Heart left ventricle (tissue), 16 donors: ENCODE results near the gene CTPS1. TPM values are rescaled to one million over a fixed set of nuclear protein-coding genes. Genes with fewer than 3 reads are reported as not detected.
A peak's percentile ranks its signal among the peaks of the same experiment; 100 is the strongest.

Source experiments
- ATAC-seq, 4 donors: fragments of 200-7000 bp; cut with Tn5 transposase; one replicate each; pipeline ENCODE4 v1.9.1; 2020 to 2022; ENCODE audit warnings: moderate library complexity in 4 of 4, mild to moderate bottlenecking in 3 of 4, moderate number of reproducible peaks in 1 of 4
- DNase-seq, 5 donors: peaks; one replicate each; pipeline ENCODE4 v3.0.0-alpha.2; 2020
- H3K27ac ChIP-seq, 12 donors: fragments of 200-600 bp; sonication (generic) in 4 of 12; one replicate each; pipeline versions ENCODE4 v1.5.0 to v1.8.0; 2016 to 2022; ENCODE audit warnings: mild to moderate bottlenecking in 2 of 12
- H3K27me3 ChIP-seq, 9 donors: fragments of 200-600 bp; sonication (generic) in 2 of 9; one replicate each; pipeline versions ENCODE4 v1.5.1 to v1.8.0; 2016 to 2022; ENCODE audit warnings: mild to moderate bottlenecking in 3 of 9
- H3K36me3 ChIP-seq, 9 donors: fragments of 200-600 bp; sonication (generic) in 2 of 9; one replicate each; pipeline versions ENCODE4 v1.5.0 to v1.8.0; 2018 to 2022; ENCODE audit warnings: mild to moderate bottlenecking in 2 of 9
- H3K4me1 ChIP-seq, 12 donors: fragments of 200-600 bp; sonication (generic) in 4 of 12; one replicate each; pipeline versions ENCODE4 v1.5.0 to v1.8.0; 2016 to 2022; ENCODE audit warnings: mild to moderate bottlenecking in 3 of 12
- H3K4me3 ChIP-seq, 12 donors: fragments of 200-600 bp; sonication (generic) in 4 of 12; one replicate each; pipeline versions ENCODE4 v1.5.0 to v1.8.0; 2017 to 2022; ENCODE audit warnings: mild to moderate bottlenecking in 9 of 12, moderate library complexity in 4 of 12
- H3K9me3 ChIP-seq, 12 donors: fragments of 200-600 bp; sonication (generic) in 4 of 12; one replicate each; pipeline versions ENCODE4 v1.5.0 to v1.8.0; 2016 to 2022; ENCODE audit warnings: mild to moderate bottlenecking in 1 of 12
- CTCF ChIP-seq, 12 donors: fragments of 200-600 bp; sonication (generic) in 4 of 12; IDR thresholded peaks; one replicate each; pipeline versions ENCODE4 v1.5.0 to v1.8.0; 2018 to 2022; ENCODE audit warnings: antibody characterized with exemption in 12 of 12, mild to moderate bottlenecking in 5 of 12
- POLR2A ChIP-seq, 2 donors: fragments of 450-650 bp; IDR thresholded peaks; one replicate each; pipeline ENCODE4 v1.6.1; 2017; ENCODE audit warnings: antibody characterized with exemption in 2 of 2, mild to moderate bottlenecking in 2 of 2, moderate library complexity in 2 of 2
- WGBS, 4 donors: extraction: QIAGEN DNeasy Blood & Tissue Kit in 2 of 4; methylation state at CpG; one replicate each; pipeline versions ENCODE4 v1.1.5 to v1.1.7; 2013 to 2018; 5-methylcytosine and 5-hydroxymethylcytosine counted together
- intact Hi-C, 10 donors: fragments of 100-400 bp; cut with DNase I; formaldehyde crosslinking; loops; one replicate each; pipeline versions ENCODE4 v1.11.1 to v1.14.2; 2022
- polyA plus RNA-seq, 2 donors: library from polyadenylated mRNA; stranded (reverse); fragments of 200-250 nt; gene quantifications; one replicate each; pipeline ENCODE4 v1.2.3, GENCODE V29; 2013
- total RNA-seq, 9 donors: library from RNA; depleted of rRNA in 2 of 9; stranded (reverse); fragments of >200 nt in 2 of 9; fragmentation: NEBNext Ultra II Directional in 3 of 9; extraction: Animal tissue kit (Norgen Biotek cat#: 25700) in 3 of 9; gene quantifications; one replicate each; pipeline versions ENCODE4 v1.1.0 to v1.2.4, GENCODE V29; 2016 to 2023
- donor health status: ischemic (EF 13 %, LVEDD 7.1; RV severe dilation, severe dysfunction).
- donor health status: healthy with polysubstance abuse.
- donor health status: DM: no; HTN: yes; CAD: no.
- donor health status: DM: no; HTN: no; CAD: no.
- donor health status: ischemic (EF 25% LVEDD 6.9; RV normal size, moderate dysfunction).
- donor health status: ischemic (EF 25% LVEDD 5.7; RV mildly dilated, moderate dysfunction).
- donor health status: healthy.
- donor health status: DM: yes; HTN: yes; CAD: no.
- donor health status: ischemic (EF 35%, LVEDD 5.7; RV mildly dilated, moderate dysfunction).
- donor health status: nonischemic (EF 11% LVEDD 7.7; RV severe dilation, severe dysfunction).
- donor health status: DM: yes; HTN: yes; CAD: no.
- donor health status: PGD.
- donor health status: ischemic (EF 29% LVEDD 5.4; RV normal size, mild dysfunction).
- donor health status: nonischemic (EF 23%, LVEDD 6.1; RV moderate dilation, normal function).

The CTPS1 gene
- total and polyA plus RNA-seq, 11 donors: 3.7 to 22.5 (median 7.4) TPM

- Histone ChIP-seq H3K27me3 (no peaks in the 10 kb centered on the region), H3K4me3 (no peak overlapping the region), H3K4me1 (peaks cover 0 to 20% (median 12%) of the 10 kb centered on the region in 12 donors), H3K36me3 (peaks cover 0 to 98% (median 63%) of the 10 kb centered on the region in 9 donors), H3K9me3 (no peaks in the 10 kb centered on the region), H3K27ac (peak overlapping the region in 2 of 12 donors; percentile 15 to 61)
- DNase-seq: no peak
- intact Hi-C loops: no loop called here
- TF ChIP-seq POLR2A (IDR thresholded peaks at IDR 0.05) (no peak), CTCF (IDR thresholded peaks at IDR 0.05) (no peak)
- ATAC-seq: no peak
- WGBS, 4 donors: 87 to 93% (median 89%) methylated on average over 8 to 9 of the region's 9 CpGs
These were observed 23.7 kb downstream of the CTPS1 start for GRCh38 chr1:41003127-41003639.

- TF ChIP-seq CTCF (IDR thresholded peaks at IDR 0.05) (peak; percentile 5 to 70 (median 48)), POLR2A (IDR thresholded peaks at IDR 0.05) (no peak)
- DNase-seq (peak; percentile 90 to 96 (median 91)), ATAC-seq (peak; percentile 94 to 98 (median 96))
- Histone ChIP-seq H3K9me3 (no peaks in the 10 kb centered on the region), H3K27ac (peak overlapping the region in 2 of 12 donors; percentile 15 to 61), H3K27me3 (no peaks in the 10 kb centered on the region), H3K4me3 (no peak overlapping the region), H3K4me1 (peaks cover 0 to 20% (median 12%) of the 10 kb centered on the region in 12 donors), H3K36me3 (peaks cover 0 to 98% (median 63%) of the 10 kb centered on the region in 9 donors)
- WGBS, 4 donors: 25 to 37% (median 29%) methylated on average over 11 of the region's 11 CpGs
- intact Hi-C loops: no loop called here
These were observed 24.2 kb downstream of the CTPS1 start for GRCh38 chr1:41003640-41004220.

GRCh38 chr1:41005876-41006275 is 26.4 kb downstream of the CTPS1 start:
- Histone ChIP-seq H3K9me3 (no peaks in the 10 kb centered on the region), H3K36me3 (peaks cover 0 to 98% (median 66%) of the 10 kb centered on the region in 9 donors), H3K27me3 (no peaks in the 10 kb centered on the region), H3K4me3 (no peak overlapping the region), H3K27ac (no peak overlapping the region), H3K4me1 (peaks cover 0 to 20% (median 12%) of the 10 kb centered on the region in 12 donors)
- no peak for TF ChIP-seq POLR2A (IDR thresholded peaks at IDR 0.05)
- TF ChIP-seq CTCF (IDR thresholded peaks at IDR 0.05): no peak
- WGBS, 4 donors: 92 to 96% (median 94%) methylated on average over 5 of the region's 5 CpGs
- intact Hi-C loops: no loop called here
- ATAC-seq (no peak), DNase-seq (no peak)

- Histone ChIP-seq H3K4me1 (peaks cover 0 to 20% (median 12%) of the 10 kb centered on the region in 12 donors), H3K9me3 (no peaks in the 10 kb centered on the region), H3K4me3 (no peak overlapping the region), H3K27me3 (no peaks in the 10 kb centered on the region), H3K36me3 (peaks cover 0 to 96% (median 61%) of the 10 kb centered on the region in 9 donors), H3K27ac (no peak overlapping the region)
- no peak for TF ChIP-seq CTCF (IDR thresholded peaks at IDR 0.05)
- no peak for TF ChIP-seq POLR2A (IDR thresholded peaks at IDR 0.05)
- no peak for ATAC-seq
- no peak for DNase-seq
- 90 to 96% (median 91%) methylated on average over 18 to 19 of the region's 19 CpGs for WGBS, 4 donors
- intact Hi-C loops: no loop called here
These were observed 27.7 kb downstream of the CTPS1 start for GRCh38 chr1:41006942-41007865.
